Ovary (tissue), 3 donors: ENCODE measurements around the gene OAS2.

Experiments
- CTCF ChIP-seq, 3 donors: fragments of 450-650 bp in 2 of 3; fragments of 200-600 bp in 1 of 3; IDR thresholded peaks; one replicate each; pipeline versions ENCODE4 v1.5.1 to v1.8.0; 2016 to 2022; ENCODE audit warnings: antibody characterized with exemption in 3 of 3, mild to moderate bottlenecking in 1 of 3
- EP300 ChIP-seq: sonication (generic); formaldehyde crosslinking; IDR thresholded peaks from one replicate; pipeline ENCODE4 v1.6.1; 2017; ENCODE audit warnings: antibody characterized with exemption
- POLR2A ChIP-seq: fragments of 450-650 bp; IDR thresholded peaks from one replicate; pipeline ENCODE4 v1.6.1; 2017; ENCODE audit warnings: antibody characterized with exemption, mild to moderate bottlenecking, moderate library complexity
- donor health status: DM: no; HTN: no; CAD: no.

- TF ChIP-seq POLR2A (no peak), EP300 (no peak), CTCF (IDR thresholded peaks at IDR 0.05) (no peak)
These were observed 32.4 kb downstream of the OAS2 start for GRCh38 chr12:113010701-113011100.
